Adrenal gland (tissue), 5 donors: ENCODE results near the gene EFS.

Experiments
- POLR2A ChIP-seq, 2 donors: fragments of 450-650 bp; IDR thresholded peaks; one replicate each; pipeline ENCODE4 v1.6.1; 2017; ENCODE audit warnings: antibody characterized with exemption in 2 of 2, mild to moderate bottlenecking in 2 of 2, moderate library complexity in 1 of 2
- TF ChIP-seq, protein P1 (sequence below), 6 experiments: fragments of 450-650 bp in 4 of 6; fragments of 200-600 bp in 2 of 6; sonication (generic) in 1 of 6; IDR thresholded peaks; 1 replicate in 5 of 6; 2 replicates in 1 of 6; pipeline versions ENCODE4 v1.5.1 to v1.8.0; 2016 to 2021; ENCODE audit warnings: antibody characterized with exemption in 6 of 6, mild to moderate bottlenecking in 2 of 6, moderate library complexity in 1 of 6
- donor health status: DM: no; HTN: no; CAD: no.

DNA sequence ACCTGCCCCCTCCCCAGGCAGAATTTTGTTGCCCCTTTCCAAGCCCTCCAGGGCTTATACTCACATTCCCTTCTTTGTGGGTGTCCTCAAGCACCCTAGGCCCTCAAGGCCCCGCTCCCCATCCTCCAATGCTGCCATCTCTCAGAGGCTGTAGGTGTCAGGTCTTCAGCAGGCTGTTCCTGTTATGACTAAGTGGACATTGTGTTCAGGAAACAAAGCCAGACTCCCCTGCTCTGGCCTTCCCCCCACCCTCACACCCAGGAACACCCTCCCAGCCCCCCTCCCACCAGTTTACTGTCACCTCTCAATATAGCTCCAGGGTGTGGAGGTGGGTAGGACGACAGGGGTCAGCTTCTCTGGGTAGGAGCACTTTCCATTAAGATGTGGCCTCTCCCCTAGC, 44.5 kb upstream of the EFS start:
- TF ChIP-seq, protein P1, sequence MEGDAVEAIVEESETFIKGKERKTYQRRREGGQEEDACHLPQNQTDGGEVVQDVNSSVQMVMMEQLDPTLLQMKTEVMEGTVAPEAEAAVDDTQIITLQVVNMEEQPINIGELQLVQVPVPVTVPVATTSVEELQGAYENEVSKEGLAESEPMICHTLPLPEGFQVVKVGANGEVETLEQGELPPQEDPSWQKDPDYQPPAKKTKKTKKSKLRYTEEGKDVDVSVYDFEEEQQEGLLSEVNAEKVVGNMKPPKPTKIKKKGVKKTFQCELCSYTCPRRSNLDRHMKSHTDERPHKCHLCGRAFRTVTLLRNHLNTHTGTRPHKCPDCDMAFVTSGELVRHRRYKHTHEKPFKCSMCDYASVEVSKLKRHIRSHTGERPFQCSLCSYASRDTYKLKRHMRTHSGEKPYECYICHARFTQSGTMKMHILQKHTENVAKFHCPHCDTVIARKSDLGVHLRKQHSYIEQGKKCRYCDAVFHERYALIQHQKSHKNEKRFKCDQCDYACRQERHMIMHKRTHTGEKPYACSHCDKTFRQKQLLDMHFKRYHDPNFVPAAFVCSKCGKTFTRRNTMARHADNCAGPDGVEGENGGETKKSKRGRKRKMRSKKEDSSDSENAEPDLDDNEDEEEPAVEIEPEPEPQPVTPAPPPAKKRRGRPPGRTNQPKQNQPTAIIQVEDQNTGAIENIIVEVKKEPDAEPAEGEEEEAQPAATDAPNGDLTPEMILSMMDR (IDR thresholded peaks at IDR 0.05), result no peak
- no peak for TF ChIP-seq POLR2A (IDR thresholded peaks at IDR 0.05)
